NCI-H774 (cell line): Measurements from ENCODE around the gene JAKMIP3.

ENCODE experiments used
- DNase-seq: peaks from one replicate; lab custom pipeline; 2025; lab: John Stamatoyannopoulos, UW

JAKMIP3 gene

DNA sequence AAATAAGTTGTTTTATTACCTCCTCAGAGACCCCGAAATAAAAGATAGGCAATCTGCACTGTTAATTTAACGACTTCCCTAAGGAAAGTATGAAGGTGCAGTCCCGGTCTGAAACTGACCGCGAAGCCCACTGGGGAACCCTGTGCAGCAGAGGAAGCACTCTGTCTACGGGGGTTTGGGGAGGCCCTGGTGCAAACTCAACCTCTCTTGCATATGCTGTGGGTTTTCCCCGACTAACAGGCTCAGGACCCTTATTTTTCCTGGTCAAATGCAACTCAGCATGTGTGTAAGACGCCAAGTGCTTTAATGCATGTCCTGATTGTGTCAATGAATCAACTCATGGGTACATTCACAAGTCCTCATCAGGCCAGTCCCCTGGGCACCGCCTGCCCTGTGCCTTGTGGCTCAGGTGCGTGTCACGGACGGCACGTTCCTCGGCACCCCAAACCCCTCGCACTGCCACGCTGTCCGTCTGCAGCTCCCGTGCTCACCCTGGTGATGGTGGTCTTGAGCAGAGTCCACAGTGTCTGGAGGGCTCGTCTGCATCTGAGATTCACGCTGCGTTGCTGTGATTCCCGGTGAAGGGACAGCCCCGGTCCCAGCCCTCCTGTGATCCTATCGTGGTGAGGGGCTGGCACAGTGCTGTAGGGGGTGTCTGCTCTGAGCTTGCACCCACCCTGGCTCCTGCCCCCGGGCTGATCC lies 33.8 kb downstream of the JAKMIP3 start:
- no peak for DNase-seq

DNA sequence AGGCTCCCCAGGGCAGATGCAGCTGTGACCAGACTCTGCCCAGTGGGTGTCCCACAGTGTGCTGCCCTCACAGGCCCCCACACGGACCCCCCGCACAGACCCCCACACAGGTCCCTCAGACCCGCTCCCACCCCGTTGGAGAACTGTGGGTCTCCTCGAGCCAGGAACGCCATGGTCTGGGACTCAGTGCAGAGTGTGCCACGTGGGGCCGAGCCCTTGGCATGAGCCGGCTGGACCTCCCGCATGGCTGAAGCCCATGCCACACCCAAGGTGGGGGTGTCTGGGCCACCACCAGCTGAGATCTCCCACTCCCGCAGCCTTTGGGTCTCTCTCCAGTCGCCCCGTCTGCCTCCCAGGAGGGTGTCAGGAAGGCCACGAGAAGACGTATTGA lies 34.3 kb downstream of the JAKMIP3 start:
- DNase-seq: no peak

DNA sequence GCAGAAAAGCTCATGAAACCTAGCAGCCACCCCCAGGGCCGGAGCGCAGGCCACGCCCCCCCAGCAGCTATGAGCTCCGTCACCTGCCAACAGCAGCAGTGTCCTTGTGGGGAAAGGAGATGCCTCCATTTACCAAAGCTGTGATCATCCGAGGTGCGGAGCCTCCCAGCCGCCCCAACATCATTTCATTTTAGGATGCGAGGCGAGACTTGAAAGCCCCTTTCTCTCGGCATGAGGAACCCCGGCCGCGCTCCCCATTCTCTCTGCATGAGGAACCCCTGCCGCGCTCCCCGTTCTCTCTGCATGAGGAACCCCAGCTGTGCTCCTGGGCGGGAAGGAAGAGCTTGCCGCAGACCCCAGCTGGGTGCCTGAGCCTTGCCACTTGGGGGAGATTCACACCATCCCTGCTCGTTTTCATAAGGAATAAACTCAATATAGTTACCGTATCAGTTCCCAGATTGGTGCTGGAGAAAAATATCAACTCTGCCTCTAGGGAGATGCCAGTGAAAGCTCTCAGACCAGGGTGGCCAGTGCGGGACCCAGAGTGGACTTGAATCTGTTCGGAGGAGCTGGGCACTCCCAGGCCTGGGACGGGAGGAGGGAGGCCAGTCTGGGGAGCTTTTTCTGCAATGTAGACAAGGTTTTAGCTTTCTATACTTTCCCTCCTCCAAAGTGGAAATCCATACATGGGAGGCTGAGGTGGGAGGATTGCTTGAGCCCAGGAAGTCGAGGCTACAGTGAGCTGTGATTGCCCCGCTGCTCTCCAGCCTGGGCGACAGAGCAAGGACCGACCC lies 35.0 kb downstream of the JAKMIP3 start:
- DNase-seq: no peak

DNA sequence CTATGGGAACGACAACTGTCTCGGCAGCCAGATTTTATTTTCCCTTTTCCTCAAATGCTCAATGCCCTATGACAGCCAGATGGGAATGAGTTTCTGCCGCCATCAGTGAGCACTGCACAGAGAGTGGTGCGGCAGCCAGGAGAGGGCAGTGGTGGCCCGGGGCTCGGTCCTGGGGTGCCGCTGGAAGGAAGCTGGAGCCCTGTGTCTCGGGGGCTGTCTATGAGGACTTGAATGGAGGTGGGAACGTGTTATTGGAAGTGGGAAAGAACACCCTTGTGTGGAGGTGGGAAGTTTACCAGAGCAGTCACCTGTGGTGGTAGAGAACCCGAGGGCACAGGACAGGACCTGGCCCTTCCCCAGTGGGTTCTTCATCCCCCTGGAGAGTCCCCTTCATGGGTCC lies 35.8 kb downstream of the JAKMIP3 start:
- no peak for DNase-seq

DNA sequence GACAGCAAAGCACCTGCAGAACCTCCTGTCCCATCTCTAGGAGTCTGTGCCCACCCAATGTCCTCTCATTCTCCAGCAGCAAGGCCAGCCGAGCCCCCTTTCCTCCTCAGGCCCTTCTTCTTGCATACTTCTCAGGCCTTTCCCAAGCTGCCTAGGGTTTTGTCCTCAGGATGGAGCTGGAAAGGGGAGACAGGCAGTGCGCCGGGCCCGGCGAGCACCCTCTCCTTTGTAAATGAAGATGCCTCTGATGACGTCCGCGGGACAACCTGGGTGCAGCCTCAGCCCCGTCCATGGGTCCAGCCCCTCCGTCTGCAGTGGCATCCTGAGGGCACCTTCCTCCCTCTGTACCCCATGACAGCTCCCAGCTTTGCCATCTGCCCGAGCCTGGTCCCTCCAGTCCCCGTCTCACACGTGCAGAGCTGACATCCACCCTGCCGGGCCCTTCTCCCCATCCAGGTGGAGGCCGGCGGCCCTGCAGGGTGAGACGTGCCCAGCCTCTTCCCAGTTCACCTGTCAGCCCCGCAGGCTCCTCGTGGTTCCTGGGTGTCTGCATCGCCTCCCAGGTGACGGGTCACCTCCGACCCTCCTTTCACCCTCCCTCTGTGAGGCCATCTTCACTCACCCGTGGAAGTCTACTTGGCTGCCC lies 36.4 kb downstream of the JAKMIP3 start:
- no peak for DNase-seq

DNA sequence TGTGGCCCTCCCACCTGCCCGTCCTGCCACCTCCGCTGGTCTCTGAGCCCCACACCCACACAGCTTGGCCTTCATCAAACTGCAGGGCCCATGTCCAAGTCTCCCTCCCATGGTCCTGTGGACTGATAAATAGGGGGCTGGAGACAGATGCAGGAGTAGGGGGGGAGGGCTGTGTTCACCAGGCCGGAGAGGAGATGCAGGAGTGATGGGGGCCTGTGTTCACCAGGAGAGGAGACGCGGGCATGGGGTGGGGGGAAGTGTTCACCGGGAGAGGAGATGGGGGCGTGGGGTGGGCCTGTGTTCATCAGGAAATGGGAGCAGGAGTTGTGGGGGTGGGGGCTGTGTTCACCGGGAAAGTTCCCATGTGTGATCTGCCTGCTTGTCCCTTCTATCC lies 37.0 kb downstream of the JAKMIP3 start:
- no peak for DNase-seq

DNA sequence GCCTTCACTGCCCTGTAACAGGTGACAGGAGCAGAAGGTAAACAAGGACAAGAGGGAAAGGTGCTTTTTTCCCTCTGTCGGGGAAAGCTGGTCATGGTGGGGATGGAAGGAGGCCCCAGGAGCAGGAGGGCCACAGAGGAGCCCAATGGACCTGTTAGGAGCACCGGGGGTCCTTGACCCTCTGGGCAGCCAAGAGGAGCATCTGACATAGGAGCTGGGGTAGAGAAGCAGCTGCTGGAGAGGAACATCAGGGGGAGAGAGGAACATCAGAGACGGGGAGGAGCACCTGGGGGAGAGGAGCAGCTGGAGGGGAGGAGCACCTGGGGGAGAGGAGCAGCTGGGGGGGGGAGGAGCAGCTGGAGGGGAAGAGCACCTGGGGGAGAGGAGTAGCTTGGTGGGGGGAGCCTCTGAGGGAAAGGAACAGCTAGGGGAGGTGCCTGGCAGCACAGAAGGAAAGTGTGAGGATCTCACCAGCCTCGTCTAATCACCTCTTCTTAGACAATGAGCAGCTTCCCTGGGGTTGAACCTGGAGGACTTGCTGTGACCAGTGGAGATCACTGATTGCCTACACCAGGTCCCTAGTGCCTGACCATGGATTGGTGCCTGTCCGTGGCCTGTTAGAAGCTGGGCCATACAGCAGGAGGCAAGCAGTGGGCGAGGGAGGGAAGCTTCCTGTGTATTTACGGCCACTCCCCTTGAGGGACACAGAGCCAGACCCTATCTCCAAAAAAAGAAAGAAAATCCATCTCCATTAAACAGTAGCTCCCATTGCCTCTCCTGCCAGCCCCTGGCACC lies 37.6 kb downstream of the JAKMIP3 start:
- no peak for DNase-seq

DNA sequence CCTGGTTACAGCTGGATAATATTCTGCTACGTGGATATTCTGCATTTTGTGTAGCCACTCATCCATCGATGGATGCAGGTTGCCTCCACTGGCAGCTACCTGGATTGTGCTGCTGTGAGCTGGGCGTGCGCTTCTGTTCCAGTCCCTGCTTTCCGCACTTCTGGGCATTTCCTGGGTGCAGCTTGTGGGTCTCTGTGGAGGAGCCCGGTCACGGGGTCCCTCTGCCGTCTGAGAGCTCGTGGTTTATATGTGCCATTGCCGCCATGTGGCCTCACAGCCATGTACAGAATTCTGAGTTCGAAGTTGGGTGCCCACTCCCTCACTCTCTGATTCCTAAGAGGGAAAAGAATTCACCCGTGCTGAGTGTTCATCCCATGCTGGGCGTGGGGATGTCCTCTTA lies 38.3 kb downstream of the JAKMIP3 start:
- DNase-seq: no peak

DNA sequence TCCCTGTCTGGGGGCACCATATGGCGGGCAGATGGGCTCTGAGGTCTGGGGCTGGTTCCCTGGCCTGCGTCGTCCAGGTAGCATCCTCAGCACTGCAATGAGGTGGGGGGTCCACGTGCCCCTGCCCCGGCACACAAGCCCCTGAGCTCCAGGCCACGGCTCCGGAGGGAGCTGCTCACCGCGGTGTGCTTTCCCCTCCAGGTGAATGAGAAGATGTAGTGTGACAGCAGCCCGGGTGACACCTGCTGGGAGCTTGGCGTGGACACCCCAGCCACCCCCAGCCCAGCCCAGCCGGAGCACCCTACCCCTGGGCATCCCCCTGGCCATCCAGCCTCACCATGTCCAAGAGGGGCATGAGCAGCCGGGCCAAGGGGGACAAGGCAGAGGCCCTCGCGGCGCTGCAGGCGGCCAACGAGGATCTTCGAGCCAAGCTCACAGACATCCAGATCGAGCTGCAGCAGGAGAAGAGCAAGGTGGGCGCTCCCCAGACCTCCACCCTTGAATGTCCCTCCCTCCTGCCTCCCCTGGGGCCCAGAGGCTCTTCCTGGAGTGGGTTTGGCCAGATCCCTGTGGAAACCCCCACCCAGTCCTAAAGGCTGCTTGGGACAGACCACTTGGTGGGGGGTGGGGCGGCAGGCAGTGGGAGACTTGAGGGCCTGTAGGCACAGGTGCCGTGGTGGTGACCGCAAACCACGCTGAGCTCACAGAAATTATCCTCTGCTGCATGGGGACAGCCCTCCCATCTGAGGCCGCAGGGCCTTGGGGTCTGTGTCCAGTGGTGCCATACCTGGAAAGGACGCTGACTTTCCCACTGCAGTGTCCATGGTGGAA lies 38.9 kb downstream of the JAKMIP3 start:
- DNase-seq: no peak

DNA sequence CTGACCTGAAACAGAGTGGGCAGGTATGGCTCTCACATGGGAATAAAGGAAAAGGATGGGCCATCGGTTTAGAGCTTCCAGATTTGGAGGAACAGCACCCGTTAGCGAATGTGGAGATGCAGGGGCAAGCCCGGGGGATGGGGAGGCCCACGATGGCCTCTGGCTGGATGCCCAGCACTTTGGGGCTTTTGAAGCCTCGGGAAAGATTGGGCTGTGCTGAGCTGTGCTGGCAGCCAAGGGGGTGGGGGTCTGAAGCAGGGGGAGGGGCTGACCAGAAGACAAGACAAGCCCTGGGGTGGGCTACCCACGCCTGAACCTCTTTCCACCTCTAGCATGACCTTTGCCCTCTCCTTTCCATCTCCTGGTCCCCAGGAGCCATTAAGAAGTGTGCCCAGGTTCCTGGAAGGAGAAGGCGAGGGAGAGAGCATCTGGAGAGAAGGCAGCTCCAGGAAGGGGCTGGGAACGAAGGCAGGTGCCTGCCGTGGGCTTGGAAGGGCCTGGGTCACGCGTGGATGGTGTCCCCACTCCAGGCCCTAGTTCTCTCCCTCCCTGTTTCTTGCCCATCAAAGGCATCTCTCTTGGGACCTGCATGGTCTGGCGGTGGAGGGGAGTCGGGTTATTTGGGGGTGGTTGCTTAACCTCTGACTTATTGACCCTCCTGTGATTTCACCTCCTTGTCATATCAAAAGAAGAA lies 39.7 kb downstream of the JAKMIP3 start:
- DNase-seq: no peak

DNA sequence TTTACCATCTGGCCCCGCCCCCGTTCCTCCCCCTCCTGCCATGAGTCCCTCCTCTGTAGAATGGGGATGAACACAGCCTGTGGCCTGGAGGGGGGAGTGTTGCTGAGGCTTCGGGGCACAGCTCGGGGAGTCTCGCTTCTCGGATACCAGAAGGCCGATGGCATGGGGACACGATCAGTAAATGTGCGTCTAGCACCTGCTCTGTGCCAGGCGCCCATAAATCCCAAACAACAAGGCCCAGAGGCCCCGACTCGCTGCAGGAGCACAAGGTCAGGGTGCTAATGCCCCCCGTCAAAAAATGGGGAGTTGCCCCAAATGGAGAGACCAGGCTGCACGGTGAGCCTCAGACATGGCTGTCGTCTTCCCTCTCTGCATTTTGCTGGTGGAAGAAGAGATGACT lies 40.7 kb downstream of the JAKMIP3 start:
- no peak for DNase-seq

DNA sequence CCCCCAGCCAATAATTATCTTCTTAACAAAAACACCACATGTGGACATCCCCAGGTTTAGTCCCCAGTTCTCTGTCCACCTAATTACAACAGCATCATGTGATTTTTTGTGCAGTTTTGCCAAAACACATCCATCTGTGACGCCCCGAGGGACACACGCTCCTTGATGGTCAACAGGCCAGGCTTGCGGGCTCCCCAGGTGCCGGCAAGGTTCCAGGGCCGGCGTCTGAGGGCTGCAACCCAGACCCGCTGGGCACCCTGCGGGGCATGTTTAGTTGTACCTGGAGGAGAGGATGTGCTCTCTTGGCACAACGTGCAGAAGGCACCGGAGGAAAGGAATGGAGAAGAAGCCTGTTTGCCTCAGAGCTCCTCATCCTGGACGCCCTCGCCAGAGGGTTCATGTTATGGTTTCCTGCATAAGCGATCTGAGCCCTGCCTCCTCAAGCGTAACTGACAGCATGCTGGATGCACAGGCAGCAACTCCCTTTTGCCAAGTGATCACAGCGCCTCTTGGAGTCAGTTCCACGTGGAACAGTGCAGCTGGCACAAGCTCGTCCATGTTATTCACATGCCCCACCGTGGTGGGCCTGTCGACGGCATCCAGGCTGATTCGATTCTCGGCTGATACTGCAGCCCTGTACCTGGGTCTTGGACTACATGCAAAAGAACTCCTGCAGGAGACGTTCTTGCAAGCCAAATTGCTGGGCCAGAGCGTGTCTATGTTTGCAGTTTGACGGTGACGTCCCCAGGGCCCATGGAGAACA lies 41.6 kb downstream of the JAKMIP3 start:
- DNase-seq: no peak

DNA sequence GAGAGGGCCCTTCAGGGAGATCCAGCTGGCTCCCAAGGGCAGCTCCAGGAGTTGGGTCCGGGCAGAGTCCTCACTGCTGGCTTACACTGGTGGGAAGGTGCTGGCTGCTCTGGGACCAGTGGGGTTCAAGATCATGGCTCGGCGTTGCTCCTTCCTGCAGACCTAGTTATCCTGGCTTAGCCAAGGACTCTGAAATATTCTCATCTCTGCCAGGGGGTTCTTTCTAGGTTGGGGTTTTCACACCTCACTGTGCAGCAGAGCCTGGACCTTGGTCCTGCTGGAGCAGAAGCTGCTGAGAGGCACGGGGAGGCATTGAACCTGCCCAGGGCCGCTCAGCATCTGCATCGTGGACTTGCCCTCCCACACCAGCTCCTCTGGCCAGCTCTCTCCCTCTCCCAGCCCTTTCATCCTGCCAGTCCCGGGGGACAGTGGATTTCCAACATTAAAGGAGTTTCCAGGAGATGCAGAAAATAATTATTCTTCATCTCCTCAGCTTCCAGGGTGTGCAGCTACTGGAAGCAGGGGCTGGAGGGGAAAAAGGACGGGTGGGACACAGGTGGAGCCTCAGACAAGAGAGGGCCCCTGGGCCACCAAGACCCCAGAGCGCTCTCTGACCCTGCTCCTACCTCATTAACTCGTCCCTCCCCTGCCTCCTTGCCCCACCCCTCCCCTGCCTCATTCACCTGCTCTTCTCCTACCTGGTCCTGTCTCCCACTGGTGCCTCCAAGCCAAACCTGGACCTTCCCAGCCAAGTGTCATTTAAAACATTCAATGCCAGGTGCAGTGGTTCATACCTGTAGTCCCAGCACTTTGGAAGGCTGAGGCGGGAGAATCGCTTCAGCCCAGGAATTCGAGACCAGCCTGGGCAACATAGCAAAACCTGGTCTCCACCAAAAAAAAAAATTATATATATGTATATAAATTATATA lies 42.5 kb downstream of the JAKMIP3 start:
- no peak for DNase-seq

DNA sequence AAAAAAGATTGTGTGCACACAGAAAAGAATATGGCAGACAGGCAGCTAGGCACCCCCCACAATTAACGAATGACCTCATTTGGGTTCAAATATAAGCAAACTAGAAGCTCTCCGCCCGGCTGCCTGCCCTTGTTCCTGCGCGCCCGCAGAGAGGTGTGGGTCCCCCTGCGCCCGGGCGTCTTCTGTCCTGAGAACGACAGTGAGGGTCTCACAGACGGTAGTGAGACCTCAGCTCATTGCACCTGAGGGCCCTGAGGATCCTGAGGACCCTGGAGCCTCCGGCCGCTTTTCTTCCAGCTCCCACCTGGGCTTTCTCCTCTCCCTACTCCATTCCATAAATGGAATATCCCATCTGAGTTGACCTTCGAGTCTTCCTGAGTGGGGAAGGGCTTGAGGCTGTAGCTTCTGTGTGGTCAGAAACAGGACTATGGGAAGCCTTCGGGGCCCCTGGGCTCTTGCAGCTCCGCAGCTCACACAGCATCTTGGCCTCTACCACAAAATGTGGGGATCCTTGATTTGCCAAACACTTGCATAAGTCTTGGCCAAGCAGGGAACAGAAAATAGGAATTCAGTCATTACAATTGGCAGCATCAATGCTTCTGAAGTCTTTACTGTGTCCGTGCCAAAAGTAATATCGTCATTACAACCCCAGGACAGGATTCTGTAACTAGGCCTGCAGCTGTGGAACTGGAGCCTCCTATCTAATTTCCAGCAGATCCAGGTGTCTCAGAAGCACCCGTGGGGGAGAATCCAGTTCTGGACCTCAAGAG lies 43.8 kb downstream of the JAKMIP3 start:
- DNase-seq: no peak

DNA sequence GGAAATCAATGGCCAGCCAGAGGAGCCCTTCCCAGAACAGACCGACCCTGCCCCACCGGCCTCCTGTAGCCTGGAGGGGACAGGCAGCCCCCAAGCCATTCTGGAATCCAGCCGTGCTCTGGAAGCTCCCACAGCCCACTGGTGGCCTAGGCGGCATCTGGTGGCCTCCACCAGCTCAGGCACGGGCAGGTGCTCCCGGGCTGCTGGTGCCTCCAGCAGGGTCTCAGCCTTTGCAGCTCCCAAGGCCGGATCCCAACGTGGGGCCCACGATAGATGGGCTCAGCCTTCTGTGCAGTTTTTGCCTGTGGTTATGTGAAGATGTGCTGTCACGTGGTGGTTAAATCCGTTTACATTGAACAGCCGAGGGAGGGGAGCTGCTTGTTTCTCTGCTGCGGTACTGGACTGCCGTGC lies 44.4 kb downstream of the JAKMIP3 start:
- no peak for DNase-seq

DNA sequence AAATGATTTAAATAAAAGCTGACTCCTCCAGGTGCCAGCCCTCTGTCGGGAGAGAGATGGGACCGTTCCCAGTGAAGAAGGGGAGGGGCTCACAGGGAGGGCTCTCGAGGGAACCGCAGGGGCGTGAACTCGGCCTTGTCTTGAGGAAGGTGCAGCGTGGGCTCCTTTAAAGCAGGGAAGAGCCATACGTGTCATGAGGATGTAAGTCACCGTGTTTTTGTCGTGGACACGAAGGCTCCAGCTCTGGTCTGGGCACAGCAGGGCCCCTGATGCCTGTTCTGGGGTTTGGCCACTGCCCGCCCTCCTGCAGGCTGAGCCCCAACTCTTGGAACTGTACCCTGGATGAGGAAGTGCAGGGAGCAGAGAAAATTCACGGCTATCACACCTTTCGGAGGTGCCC lies 45.0 kb downstream of the JAKMIP3 start:
- no peak for DNase-seq

DNA sequence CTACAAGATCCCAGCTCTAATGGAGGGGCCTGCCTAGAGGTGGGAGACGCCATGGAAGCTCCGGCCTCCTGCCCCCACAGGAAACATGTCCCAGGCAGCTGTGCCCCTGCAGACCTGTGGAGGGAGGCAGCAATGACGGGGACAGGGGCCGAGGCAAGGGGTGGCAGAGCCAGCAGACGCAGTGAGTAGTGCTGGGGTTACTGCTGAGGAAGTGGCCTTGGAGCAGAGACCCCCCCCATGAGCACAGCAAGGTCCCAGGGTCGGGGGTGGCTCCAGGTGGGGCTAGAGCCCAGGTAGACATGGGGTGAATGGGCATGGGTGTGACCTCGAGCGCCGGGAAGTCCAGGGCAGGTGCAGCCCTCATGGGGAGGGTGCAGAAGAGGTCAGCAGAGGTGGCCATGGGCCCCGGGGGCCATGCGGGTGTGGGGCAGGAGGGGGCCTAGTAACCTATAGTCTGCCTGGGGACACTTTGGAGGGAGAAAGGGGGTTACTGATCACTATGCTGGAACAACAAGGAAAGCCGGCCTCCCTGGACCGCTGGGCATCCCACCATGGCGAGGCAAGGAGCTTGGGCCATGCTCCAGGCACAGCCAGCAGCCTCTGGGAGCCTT lies 45.5 kb downstream of the JAKMIP3 start:
- DNase-seq: no peak

DNA sequence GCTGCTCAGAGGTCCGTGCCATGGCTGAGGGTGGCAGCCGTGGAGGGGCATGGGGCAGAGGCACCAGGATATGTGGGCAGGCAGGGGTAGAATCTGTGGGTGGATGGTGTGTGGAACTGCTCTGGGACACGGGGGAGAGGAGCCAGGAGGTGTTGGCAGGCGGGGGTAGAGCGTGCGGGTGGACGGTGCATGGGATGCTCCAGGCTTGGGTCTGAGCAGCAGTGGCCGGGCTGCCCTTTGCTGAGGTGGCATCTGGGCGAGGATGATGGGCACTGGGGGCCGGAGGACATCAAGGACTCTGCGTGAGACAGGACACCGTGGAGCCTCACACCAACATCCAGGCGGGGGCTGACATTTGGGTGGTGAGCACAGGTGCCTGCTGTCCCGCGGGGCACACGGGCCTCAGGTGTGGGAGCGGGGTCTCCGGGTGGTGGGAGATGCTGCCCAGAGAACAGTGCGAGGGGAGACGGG lies 46.2 kb downstream of the JAKMIP3 start:
- DNase-seq: no peak
